ENCODE results near the gene THBS4. TPM values are rescaled to one million over a fixed set of nuclear protein-coding genes. Genes with fewer than 3 reads are reported as not detected.

THBS4 gene
- total and polyA plus RNA-seq, 10 of the 15 experiments (the other 5 are each of a cell fraction or from before 2014, with no cell fraction given): 0.31 to 1.7 (median 0.75) TPM

DNA sequence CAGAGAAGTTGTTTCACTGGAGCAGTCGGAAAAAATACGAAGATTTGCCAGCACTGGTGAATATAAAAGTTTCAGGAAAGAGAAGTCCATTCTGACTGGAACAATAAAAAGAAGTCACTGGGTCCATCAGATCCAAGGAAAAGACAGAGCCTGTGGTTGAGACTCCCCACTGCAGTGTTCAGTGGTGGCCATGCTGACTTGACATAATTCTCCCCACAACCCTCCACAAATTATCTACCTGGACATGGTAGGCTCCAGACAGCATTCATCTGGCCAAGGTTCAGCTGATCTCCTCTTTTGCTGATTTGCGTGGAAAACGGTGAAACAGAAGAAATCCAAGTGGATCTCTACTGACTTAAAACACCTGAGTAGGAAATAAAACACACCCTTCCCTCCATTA, 8.0 kb downstream of the THBS4 start:
- H3K79me2 ChIP-seq (ENCODE audit: control insufficient read depth, insufficient read depth, low read length): no peaks in the 10 kb centered on the region
- no peaks in the 10 kb centered on the region for H3K9me3 ChIP-seq (replicated peaks; ENCODE audit: control insufficient read depth, insufficient read depth, low read length)
- no peak overlapping the region for H3K27ac ChIP-seq (ENCODE audit: control insufficient read depth, insufficient read depth)
- ATAC-seq (no peak), DNase-seq (ENCODE audit: low read depth, low spot score) (no peak), FAIRE-seq (no peak)
- BruUV-seq (replicated peaks): no TSS peak
- intact Hi-C loops (cut with micrococcal nuclease; ENCODE audit: unreplicated experiment): no loop called here
- in situ Hi-C loops (cut with MboI): no loop called here
- TF ChIP-seq, protein P1, sequence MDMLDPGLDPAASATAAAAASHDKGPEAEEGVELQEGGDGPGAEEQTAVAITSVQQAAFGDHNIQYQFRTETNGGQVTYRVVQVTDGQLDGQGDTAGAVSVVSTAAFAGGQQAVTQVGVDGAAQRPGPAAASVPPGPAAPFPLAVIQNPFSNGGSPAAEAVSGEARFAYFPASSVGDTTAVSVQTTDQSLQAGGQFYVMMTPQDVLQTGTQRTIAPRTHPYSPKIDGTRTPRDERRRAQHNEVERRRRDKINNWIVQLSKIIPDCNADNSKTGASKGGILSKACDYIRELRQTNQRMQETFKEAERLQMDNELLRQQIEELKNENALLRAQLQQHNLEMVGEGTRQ (IDR thresholded peaks at IDR 0.05; ENCODE audit: borderline replicate concordance, low read depth, low read length): no peak
- TF ChIP-seq, protein P2, sequence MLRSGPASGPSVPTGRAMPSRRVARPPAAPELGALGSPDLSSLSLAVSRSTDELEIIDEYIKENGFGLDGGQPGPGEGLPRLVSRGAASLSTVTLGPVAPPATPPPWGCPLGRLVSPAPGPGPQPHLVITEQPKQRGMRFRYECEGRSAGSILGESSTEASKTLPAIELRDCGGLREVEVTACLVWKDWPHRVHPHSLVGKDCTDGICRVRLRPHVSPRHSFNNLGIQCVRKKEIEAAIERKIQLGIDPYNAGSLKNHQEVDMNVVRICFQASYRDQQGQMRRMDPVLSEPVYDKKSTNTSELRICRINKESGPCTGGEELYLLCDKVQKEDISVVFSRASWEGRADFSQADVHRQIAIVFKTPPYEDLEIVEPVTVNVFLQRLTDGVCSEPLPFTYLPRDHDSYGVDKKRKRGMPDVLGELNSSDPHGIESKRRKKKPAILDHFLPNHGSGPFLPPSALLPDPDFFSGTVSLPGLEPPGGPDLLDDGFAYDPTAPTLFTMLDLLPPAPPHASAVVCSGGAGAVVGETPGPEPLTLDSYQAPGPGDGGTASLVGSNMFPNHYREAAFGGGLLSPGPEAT (IDR thresholded peaks at IDR 0.05; ENCODE audit: low read depth): no peak
- no peak for TF ChIP-seq ESRRA (IDR thresholded peaks at IDR 0.05; ENCODE audit: low read length)
- no peaks in the 10 kb centered on the region for H4K20me1 ChIP-seq (ENCODE audit: control insufficient read depth, insufficient read depth)
- POLR2A ChIA-PET: no interaction called here
- H3K36me3 ChIP-seq (ENCODE audit: control insufficient read depth in 2 of 2, insufficient read depth in 2 of 2, low read length in 1 of 2): no peaks in the 10 kb centered on the region
- no peak overlapping the region for H3K4me3 ChIP-seq
- RAD21 ChIA-PET (ENCODE audit: unreplicated experiment): no interaction called here
- H3K9ac ChIP-seq (ENCODE audit: control insufficient read depth, insufficient read depth, low read length): no peak overlapping the region
- H3K27me3 ChIP-seq (replicated peaks in 1 of 2; ENCODE audit: control insufficient read depth in 2 of 2, insufficient read depth in 2 of 2, low read length in 1 of 2): no peaks in the 10 kb centered on the region
- H3K4me1 ChIP-seq (ENCODE audit: control insufficient read depth, insufficient read depth, low read length): no peaks in the 10 kb centered on the region
- H3K4me2 ChIP-seq (ENCODE audit: control insufficient read depth, insufficient read depth): no peak overlapping the region
- SMC1A ChIA-PET (ENCODE audit: uncharacterized antibody, unreplicated experiment): no interaction called here
- CTCF ChIA-PET: interaction anchor here (1.2 kb wide), 1 partner anchor 40 kb away, joined by 3 read pairs; no protein-coding TSS in a partner anchor
- no peak overlapping the region for H2AFZ ChIP-seq (ENCODE audit: control insufficient read depth, low read depth, low read length)
- WGBS (ENCODE audit: insufficient coverage, insufficient replicate concordance, low lambda C conversion rate, missing lambda C conversion rate): 83% methylated on average over 4 of the region's 4 CpGs

DNA sequence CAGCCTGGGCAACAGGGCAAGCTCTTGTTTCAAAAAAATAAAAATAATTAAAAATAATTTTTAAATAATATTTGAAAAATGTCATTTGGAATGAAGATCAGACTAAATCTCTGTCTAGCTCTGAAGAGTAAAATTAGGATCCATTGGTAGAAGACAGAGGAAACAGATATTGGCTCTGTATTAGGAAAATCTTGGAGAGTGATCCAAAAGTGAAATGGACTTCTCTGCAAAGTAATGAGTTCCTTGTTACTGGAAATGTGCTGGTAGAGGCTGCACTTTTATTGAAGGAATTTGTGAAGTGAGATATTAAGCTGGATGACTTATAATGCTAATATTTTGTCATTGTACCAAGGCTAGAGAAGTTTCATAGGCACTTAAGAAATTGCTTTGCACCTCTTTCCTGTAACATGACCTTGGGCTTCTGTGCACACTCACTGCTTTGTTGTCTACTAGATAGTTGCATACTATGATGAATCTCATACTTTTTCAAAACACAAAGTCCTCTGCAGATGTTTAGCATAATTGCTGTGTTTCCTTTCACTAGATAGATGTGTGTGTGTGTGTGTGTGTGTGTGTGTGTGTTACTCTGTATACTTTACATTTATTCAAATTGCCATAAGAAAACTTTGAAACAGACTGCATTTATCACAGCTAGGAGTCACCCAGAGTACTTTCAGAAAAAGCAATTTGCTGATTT, 13.1 kb downstream of the THBS4 start:
- no peaks in the 10 kb centered on the region for H3K4me1 ChIP-seq (ENCODE audit: control insufficient read depth, insufficient read depth, low read length)
- SMC1A ChIA-PET (ENCODE audit: uncharacterized antibody, unreplicated experiment): no interaction called here
- ATAC-seq (no peak), FAIRE-seq (peak; percentile 13), DNase-seq (ENCODE audit: low read depth, low spot score) (no peak)
- H3K4me3 ChIP-seq: no peak overlapping the region
- H2AFZ ChIP-seq (ENCODE audit: control insufficient read depth, low read depth, low read length): no peak overlapping the region
- H3K4me2 ChIP-seq (ENCODE audit: control insufficient read depth, insufficient read depth): no peak overlapping the region
- H3K79me2 ChIP-seq (ENCODE audit: control insufficient read depth, insufficient read depth, low read length): no peaks in the 10 kb centered on the region
- POLR2A ChIA-PET: interaction anchor here (0.6 kb wide), 1 partner anchor 592 kb away, joined by 3 read pairs; no protein-coding TSS in a partner anchor
- H4K20me1 ChIP-seq (ENCODE audit: control insufficient read depth, insufficient read depth): no peaks in the 10 kb centered on the region
- no peak overlapping the region for H3K9ac ChIP-seq (ENCODE audit: control insufficient read depth, insufficient read depth, low read length)
- intact Hi-C loops (cut with micrococcal nuclease; ENCODE audit: unreplicated experiment) (no loop called here), in situ Hi-C loops (cut with MboI) (no loop called here)
- BruUV-seq (replicated peaks): no TSS peak
- no peaks in the 10 kb centered on the region for H3K36me3 ChIP-seq (ENCODE audit: control insufficient read depth in 2 of 2, insufficient read depth in 2 of 2, low read length in 1 of 2)
- no peaks in the 10 kb centered on the region for H3K9me3 ChIP-seq (replicated peaks; ENCODE audit: control insufficient read depth, insufficient read depth, low read length)
- no peak overlapping the region for H3K27ac ChIP-seq (ENCODE audit: control insufficient read depth, insufficient read depth)
- RAD21 ChIA-PET (ENCODE audit: unreplicated experiment): no interaction called here
- no peaks in the 10 kb centered on the region; a peak in 2 of 4 replicates for H3K27me3 ChIP-seq (replicated peaks in 1 of 2; ENCODE audit: control insufficient read depth in 2 of 2, insufficient read depth in 2 of 2, low read length in 1 of 2)
- CTCF ChIA-PET: interaction anchor here (0.6 kb wide), 1 partner anchor 915 kb away, joined by 4 read pairs; no protein-coding TSS in a partner anchor
- no peak for TF ChIP-seq CREM (IDR thresholded peaks at IDR 0.05; ENCODE audit: low read depth)
- TF ChIP-seq, protein P1 (IDR thresholded peaks at IDR 0.05; ENCODE audit: borderline replicate concordance, low read depth, low read length): no peak
- no peak for TF ChIP-seq SMAD1 (IDR thresholded peaks at IDR 0.05; ENCODE audit: low read depth, partially characterized antibody)
- no peak for TF ChIP-seq MEF2B (IDR thresholded peaks at IDR 0.05; ENCODE audit: partially characterized antibody, poor library complexity, severe bottlenecking)
- TF ChIP-seq, protein P3, sequence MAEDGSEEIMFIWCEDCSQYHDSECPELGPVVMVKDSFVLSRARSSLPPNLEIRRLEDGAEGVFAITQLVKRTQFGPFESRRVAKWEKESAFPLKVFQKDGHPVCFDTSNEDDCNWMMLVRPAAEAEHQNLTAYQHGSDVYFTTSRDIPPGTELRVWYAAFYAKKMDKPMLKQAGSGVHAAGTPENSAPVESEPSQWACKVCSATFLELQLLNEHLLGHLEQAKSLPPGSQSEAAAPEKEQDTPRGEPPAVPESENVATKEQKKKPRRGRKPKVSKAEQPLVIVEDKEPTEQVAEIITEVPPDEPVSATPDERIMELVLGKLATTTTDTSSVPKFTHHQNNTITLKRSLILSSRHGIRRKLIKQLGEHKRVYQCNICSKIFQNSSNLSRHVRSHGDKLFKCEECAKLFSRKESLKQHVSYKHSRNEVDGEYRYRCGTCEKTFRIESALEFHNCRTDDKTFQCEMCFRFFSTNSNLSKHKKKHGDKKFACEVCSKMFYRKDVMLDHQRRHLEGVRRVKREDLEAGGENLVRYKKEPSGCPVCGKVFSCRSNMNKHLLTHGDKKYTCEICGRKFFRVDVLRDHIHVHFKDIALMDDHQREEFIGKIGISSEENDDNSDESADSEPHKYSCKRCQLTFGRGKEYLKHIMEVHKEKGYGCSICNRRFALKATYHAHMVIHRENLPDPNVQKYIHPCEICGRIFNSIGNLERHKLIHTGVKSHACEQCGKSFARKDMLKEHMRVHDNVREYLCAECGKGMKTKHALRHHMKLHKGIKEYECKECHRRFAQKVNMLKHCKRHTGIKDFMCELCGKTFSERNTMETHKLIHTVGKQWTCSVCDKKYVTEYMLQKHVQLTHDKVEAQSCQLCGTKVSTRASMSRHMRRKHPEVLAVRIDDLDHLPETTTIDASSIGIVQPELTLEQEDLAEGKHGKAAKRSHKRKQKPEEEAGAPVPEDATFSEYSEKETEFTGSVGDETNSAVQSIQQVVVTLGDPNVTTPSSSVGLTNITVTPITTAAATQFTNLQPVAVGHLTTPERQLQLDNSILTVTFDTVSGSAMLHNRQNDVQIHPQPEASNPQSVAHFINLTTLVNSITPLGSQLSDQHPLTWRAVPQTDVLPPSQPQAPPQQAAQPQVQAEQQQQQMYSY (CRISPR knock-in tag; IDR thresholded peaks at IDR 0.05): no peak
- TF ChIP-seq MYC (IDR thresholded peaks at IDR 0.05; ENCODE audit: insufficient read depth, insufficient read length, insufficient replicate concordance, low read length, severe bottlenecking): no peak

Measured in GM12878 (cell line).